ENCODE data around the gene NAV1.

DNA sequence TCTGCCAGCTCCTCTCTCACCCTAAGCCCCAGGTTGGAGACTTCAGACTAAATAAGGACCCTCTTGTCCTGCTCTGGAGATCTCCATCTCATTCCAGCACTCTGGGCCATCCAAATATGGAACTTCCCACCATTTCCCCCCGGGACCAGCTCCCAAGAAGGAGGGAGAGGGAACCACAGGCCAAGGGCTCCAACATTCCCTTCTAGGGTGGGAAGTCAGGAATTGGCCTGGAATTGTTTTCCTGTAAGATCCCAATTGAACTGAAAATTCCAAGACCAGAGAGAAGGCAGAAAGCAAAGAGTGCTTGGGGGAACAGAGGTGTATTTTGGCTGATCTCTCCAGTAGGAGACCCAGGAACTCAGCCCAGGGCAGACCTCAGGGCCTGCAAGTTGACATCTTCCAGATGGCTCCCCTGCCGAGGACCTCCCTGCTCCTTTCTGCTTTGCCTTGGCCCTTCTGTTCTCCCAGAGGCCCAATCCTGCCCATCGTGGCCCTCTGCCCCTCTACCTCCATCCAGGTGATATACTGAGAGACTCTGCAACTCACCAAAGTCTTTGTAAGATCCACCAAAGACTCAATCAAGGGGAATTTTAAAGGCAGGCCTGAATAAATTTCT is 46.9 kb upstream of the NAV1 start:
- TF ChIP-seq PPARA (CRISPR knock-in tag; IDR thresholded peaks at IDR 0.05; ENCODE audit: borderline replicate concordance) (no peak), ISL1 (CRISPR knock-in tag; IDR thresholded peaks at IDR 0.05) (no peak)
